NCI-H82 (cell line): ENCODE measurements around the gene NLRP12.
"Not testable (repeated sequence)": the region's sequence is repeated elsewhere in the genome, so short reads cannot be mapped to it uniquely, and the experiment has no call there.

ENCODE experiments used
- DNase-seq: peaks from one replicate; lab custom pipeline; 2025; lab: John Stamatoyannopoulos, UW

NLRP12 gene, protein sequence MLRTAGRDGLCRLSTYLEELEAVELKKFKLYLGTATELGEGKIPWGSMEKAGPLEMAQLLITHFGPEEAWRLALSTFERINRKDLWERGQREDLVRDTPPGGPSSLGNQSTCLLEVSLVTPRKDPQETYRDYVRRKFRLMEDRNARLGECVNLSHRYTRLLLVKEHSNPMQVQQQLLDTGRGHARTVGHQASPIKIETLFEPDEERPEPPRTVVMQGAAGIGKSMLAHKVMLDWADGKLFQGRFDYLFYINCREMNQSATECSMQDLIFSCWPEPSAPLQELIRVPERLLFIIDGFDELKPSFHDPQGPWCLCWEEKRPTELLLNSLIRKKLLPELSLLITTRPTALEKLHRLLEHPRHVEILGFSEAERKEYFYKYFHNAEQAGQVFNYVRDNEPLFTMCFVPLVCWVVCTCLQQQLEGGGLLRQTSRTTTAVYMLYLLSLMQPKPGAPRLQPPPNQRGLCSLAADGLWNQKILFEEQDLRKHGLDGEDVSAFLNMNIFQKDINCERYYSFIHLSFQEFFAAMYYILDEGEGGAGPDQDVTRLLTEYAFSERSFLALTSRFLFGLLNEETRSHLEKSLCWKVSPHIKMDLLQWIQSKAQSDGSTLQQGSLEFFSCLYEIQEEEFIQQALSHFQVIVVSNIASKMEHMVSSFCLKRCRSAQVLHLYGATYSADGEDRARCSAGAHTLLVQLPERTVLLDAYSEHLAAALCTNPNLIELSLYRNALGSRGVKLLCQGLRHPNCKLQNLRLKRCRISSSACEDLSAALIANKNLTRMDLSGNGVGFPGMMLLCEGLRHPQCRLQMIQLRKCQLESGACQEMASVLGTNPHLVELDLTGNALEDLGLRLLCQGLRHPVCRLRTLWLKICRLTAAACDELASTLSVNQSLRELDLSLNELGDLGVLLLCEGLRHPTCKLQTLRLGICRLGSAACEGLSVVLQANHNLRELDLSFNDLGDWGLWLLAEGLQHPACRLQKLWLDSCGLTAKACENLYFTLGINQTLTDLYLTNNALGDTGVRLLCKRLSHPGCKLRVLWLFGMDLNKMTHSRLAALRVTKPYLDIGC

DNA sequence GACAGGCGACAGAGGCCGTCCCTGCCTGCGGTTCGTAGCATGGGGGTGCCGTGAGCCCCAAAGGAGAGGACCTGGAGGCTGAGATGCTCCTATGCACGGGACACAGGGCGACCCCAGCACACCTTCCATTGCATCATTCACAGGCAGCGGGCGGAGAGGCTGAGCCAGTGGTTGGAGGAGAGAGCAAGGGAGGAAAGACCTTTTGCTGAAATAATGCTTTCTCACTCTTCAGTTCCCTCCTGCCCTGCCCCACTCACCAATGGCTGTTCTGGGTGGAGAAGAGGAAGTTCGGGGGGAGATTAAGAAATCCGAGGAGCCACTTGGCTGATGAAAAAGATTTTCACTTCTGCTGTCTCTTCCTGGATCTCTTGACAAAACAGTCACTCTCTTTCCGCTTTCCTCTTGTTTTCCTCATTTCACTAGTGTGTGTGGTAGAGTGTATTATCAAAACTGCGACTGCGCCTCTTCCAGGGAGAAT, at the start of gene NLRP12:
Gene NLRP12 (minus strand): TSS at position 181 of the 478 bp plus-strand sequence. CDS start 140 bp downstream, at position 41.
- no peak for DNase-seq

DNA sequence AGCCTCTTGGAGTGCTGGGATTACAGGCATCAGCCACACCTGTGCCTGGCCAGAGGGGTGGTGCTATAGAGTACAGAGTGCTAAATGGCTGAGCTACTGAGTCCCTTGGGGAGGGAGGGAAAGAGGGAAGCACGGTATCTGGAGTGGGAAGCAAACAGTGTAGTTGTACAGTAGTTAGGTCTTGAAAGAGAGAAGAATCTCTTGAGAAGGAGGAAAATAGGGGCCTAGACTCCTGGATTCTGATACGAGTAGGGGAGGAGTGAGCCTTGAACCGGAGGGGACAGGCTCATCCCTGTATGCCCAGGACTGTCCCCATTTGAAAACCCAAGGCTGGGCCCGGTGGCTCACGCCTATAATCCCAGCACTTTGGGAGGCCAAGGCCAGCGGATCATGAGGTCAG, 48.6 kb upstream of the NLRP12 start:
- DNase-seq: no peak

DNA sequence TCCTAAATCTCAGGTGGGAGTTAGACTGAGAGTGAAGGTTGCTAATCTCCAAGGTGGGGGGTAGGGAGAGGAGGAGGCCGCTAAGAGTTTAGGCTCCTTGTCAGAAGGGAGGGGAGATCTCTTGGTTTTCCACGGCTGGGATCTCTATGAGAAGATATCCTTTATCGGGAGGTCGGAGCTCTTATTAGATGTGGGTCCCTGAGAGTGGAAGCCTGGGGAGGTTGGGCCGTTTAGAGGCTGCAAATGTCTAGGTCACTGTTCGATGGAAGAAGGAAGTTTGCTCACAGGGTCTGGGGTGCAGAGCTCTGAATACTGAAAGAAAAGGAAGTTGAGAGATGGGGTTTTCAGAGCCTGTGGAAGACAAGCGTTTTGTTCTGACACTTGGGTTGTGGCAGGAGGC, 47.3 kb upstream of the NLRP12 start:
- DNase-seq: no peak

DNA sequence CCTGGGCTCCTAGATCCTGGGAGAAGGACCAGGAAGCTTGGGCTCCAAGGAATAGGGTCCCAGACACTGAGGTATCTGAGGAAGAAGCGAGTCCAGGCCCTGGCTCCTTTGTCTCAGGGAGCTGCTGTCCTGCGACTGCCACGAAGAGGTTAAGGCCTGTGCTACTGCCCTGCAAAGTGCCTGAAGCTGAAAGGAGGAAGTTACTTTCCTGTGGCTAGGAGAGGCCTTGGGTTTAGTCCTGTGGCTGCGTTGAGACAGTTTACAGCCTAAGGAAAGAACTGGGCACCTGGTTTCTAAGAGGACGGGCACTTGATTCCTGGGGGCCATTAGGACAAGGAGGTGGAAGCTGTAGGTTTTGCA, 46.4 kb upstream of the NLRP12 start:
- no peak for DNase-seq

DNA sequence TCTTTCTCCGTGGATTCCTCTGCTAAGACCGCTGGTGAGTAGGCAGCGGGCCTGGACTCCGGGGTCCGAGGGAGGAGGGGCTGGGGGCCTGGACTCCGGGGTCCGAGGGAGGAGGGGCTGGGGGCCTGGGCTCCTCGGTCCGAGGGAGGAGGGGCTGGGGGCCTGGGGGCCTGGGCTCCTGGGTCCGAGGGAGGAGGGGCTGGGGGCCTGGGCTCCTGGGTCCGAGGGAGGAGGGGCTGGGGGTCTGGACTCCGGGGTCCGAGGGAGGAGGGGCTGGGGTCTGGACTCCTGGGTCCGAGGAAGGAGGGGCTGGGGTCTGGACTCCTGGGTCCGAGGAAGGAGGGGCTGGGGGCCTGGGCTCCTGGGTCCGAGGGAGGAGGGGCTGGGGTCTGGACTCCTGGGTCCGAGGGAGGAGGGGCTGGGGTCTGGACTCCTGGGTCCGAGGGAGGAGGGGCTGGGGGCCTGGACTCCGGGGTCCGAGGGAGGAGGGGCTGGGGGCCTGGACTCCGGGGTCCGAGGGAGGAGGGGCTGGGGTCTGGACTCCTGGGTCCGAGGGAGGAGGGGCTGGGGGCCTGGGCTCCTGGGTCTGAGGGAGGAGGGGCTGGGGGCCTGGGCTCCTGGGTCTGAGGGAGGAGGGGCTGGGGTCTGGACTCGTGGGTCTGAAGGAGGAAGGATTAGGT, 45.8 kb upstream of the NLRP12 start:
- not testable (repeated sequence) for DNase-seq

DNA sequence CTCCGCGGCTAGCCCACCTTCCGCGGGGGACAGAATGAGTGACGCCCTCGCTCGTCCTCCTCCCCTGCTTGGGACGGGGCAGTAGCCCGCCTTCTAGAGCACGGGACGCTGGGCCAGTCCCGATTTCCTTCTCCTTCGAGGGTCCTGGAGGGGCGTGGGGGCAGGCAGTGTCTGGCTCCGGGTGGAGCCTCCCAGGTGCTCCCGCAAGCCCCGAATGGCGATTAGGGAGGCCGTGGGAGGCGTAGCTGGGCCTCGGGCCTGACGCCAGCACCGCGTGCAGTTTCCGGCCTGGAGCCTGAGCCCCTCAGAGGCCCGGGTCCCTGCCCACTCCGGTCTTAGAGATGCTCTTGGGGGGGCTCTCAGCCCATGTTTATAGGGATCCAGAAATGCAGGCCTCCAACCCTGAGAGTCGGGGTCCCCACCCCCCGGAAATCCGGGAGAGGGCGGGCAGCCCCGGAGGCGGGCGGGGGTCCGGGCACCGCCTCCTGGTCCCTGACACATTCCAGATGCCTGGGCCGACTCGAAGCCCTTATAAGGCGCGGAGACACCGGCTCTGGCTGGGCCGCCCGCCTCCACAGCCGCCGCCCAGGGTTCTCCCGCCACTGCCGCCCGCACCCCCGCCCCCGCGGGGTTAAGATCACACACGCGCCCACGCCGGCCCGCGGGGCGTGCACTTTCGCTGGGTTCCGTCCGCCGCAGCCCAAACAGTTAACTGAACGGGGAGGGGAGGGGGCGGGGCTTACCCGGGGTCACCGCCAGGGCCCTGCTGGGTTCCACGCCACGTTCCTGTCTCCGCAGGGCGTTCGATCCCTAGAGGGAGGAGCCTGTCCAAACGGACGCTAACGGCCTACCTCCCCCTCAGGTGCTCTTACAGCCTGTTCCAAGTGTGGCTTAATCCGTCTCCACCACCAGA, 45.0 kb upstream of the NLRP12 start:
- DNase-seq: peak; percentile 81

DNA sequence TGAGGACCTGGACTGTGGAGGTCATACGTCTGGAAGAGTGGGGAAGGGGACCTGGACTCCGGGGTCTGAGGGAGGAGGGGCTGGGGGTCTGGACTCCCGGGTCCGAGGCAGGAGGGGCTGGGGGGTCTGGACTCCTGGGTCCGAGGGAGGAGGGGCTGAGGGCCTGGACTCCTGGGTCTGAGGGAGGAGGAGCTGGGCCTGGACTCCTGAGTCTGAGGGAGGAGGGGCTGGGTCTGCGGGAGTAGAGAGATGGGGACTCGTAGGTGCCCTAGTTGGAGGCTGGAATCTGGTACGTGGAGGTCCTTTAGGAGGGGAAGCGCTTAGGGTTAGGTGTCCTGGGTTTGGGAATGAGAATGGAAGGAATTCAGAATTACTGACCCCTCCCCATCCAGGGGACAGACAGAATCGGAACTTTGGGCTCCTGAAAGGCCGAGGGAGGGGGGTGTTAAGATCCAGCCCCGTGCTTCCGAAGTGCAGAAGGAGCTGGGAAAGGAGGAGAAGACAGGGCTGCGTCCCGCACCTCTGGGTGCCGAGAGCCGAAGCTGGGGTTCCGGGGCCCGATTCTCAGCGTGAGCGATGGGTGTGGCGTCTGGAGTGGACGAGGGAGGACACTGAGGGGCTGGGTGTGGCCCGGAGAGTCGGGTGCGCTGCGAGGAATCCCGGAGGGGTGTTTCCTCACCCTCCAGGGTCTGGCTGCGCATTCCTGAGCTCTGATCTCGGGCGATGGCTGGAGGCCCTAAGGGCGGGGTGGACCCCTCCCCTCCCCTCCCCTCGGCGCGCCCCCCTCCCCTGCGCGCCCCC, 44.2 kb upstream of the NLRP12 start:
- no peak for DNase-seq

DNA sequence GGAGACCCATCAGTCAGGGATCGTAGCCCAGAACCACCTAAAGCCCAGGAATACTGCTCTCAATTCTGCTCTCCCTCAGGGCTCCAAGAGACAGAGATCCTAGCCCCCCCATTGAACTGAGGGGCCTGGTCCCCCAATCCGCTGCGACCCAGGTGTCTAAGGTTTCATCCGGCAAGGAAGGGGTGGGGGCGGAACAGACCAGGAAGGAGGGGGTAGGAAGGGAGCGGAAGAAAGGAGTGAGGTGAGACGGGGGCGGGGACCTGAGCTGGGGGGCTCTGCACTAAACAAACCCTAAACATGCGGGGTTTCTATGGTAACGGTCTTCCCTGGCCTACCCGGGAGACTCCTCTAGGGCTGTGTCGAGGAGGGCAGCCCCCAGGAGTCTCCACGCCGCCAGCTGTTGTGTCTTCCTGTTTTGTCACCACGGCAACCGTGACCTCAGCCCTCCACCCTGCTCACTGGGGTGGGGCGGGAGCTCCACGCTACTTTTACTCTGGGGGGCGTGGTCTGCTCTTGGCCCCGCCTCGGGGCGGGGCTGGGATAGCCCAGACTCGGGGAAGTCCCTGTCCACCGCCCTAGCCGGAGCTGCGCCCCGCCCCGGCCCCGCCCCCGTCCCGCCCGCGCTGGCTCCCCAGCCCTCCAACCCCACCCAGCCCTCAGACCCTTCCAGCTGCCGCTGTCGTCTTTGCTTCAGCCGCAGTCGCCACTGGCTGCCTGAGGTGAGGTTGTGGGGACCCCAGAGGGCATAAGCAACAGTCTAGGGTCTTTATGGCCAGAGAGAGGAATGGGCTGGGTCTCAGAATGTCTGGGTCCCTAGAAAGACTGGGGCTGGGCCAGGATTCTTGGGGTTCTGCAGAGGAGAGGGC, 43.3 kb upstream of the NLRP12 start, which contains the start of gene MYADM:
Gene MYADM (plus strand): TSS at position 659 of the 866 bp plus-strand sequence. CDS start 5,647 bp downstream, outside the sequence.
- DNase-seq: peak; percentile 84

DNA sequence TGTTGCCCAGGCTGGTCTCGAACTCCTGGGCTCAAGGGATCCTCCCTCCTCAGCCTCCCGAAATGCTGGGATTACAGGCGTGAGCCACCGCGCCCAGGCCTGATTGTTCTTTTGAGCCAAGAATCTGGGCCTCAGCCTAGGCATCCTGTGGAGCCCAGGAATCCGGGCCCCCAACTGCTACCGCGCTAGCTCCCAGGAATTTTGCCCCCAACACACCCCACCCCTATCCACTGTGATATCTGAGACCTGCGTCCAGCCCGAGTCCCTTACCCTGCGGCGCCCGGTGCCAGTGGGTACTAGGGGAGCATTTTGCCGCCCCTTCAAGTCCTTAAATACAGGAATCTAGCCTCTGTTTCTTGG, 42.7 kb upstream of the NLRP12 start:
- no peak for DNase-seq

DNA sequence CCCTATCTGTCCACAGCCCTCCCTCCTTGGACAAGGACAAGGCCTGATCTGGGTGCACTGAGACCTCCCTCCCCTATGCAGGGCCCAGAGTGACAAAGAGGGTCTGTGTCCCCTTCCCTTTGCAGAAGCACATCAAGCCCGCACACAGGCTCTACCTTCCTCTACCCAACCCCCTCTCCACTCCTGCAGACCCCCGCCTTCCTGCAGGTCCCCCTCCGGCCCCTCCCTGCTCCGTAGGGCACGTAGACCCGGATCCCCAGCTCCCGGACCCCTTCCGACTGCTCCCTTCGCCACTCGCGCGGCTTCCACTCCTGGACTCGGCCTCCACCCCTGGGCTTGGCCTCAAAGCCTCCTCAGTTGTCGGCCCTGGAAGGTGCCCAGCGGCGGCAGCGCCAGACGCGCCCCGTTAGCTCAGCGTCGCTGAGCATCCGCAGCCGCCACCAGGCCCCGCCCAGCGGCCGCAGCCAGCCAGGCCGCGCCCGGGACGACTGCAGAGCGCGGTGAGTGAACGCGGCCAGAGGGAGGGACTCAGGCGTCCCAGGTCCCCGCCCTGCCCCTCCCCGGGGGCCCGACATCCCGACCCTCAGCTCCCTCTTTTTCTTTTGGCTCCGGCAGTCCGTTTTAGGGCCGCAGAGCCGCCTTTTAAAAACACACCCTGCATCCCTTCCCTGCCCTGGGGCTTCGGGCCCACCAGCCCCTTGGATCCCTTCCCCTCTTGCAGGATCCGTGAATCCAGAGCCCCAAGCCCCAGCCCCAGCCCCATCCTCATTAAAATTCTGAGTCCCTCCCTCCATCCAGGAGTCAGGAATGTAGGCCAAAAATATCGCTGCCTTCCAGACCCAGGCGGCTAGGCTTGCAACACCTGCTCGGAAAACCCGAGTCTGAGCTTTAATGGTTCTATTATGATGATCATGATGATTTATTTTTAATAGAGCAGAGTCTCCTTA, 42.1 kb upstream of the NLRP12 start:
- DNase-seq: peak; percentile 17

DNA sequence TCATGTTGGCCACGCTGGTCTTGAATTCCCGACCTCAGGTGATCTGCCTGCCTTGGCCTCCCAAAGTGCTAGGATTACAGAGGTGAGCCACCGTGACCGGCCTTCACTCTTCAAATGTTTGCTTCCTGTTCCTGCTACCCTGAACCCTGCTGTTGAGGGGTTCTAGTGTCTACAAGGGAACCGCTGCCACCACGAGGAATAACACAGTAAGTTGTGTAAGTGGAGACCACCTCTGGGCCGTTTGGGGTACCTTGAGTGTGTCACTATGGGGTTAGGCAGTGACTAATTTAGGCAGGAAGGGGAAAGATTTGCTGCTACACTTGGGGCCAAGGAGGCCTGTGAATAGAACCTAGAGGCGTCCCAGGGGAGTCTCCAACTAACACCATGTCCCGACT, 41.4 kb upstream of the NLRP12 start:
- DNase-seq: no peak

DNA sequence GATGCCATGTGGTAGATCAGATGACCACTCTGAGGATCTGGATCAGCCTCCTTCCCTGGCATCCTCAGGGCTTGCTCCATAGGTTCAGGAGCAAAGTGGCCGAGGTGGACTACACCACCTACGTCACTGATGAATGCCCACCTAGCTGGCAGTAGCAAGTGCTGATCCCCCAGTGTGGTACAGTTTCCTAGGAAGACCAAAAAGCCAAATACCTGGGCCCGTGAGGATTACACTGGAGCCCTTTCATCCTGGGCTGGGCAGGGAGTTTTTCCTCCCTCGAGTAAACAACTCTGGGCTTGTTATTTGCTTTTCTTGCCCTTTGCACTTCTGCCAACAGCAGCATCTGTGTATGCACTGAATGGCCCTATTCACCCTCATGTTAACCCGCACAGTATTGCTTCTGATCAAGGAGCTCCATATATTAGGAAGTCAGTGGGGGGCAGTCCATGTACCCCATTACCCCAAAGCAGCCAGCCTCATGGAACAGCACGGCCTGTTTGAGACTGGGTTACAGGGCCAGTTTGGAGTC, 40.3 kb upstream of the NLRP12 start:
- no peak for DNase-seq

DNA sequence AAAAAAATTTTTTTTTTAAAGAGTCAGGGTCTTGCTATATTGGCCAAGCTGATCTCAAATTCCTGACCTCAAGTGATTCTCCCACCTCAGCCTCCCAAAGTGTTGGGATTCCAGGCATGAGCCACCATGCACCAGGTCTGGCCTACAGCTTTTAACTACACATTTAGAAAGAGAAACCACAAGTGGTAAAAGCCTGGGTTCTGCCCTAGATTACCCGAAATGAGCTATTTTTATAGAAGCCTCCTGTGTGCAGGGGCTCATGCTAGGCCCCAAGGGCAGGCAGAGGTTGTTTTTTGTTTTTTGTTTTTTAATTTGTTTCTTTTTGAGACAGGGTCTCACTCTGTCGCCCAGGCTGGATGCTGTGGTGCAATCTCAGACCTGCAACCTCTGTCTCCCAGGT, 29.6 kb upstream of the NLRP12 start:
- no peak for DNase-seq

DNA sequence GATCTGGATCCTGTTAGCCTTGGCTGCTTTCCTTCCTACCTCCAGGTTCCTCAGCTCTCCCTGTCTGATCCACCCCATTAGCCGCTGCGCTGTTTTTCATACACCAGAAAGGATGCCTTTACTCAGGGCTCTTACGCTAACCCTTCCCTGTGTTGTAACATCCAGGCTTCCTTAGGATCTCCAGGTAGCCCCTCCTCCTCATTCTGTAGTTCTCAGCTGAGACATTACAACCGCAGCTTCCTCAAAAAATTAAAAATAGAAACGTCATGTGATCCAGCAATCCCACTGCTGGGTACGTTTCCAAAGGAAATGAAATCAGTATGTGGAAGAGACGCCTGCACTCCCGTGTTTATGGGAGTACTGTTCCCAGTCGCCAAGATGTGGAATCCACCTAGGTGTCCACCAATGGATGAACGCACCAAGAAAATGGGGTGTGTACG, 25.1 kb upstream of the NLRP12 start:
- DNase-seq: no peak

DNA sequence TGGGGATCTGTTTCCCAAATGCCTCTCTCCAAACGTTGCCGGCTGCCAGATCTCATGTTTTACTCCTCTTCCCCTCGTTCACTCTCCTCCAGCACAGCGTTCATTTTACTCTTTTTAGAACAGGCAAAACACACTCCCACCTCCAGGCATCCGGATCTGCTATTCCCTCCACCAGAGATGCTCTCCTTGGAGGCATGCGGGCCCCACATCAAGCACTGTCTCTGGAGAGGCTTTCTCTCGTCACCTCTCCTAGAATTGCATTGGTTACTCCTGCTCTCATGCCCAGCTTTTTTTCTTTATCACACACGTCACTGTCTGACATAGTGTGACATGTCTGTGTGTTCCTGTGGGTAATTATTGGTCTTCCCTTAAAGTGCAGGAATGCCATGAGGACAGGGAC, 23.4 kb upstream of the NLRP12 start:
- no peak for DNase-seq

DNA sequence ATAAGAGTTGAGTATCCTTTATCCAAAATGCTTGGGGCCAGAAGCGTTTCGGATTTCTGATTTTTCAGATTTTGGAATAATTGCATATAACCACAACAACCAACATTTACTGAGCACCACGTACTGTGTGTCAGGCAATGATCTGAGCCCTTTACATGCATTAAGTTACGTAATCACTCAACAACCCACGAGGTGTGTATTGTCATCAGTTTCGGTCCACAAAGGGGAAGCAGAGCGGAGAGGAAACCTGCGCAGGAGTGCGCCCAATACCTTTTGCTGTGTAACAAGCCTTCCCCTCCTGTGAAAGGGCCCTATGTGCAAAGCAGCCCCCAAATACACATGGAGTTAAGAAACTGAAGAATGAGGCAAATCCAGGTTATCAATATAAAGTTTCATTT, 20.7 kb upstream of the NLRP12 start:
- no peak for DNase-seq

DNA sequence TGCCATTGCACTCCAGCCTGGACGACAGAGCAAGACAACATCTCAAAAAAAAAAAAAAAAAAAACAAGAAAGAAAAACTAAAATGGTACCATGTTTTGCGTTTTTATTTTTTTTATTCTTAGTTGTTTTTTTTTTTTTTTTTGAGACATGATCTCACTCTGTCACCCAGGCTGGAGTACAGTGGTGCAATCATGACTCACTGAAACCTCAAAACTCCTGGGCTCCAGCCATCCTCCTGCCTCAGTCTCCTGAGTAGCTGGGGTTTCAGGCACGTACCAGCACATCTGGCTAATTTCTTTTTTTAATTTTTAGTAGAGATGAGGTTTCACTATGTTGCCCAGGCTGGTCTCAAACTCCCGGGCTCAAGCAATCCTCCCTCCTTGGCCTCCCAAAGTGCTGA, 16.8 kb upstream of the NLRP12 start:
- not testable (repeated sequence) for DNase-seq

DNA sequence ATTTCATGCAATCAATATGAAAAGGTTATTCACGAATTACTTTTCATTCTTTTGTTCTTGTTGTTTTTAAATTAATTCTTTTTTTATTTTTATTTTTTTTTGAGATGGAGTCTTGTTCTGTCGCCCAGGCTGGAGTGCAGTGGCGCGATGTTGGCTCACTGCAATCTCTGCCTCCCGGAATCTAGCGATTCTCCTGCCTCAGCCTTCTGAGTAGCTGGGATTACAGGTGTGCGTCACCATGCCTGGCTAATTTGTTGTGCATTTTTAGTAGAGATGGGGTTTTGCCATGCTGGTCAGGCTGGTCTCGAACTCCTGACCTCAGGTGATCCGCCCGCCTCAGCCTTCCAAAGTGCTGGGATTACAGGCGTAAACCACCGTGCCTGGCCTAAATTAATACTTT, 16.1 kb upstream of the NLRP12 start:
- DNase-seq: not testable (repeated sequence)
